Measurements from ENCODE around the gene G0S2. TPM values are rescaled to one million over a fixed set of nuclear protein-coding genes. Genes with fewer than 3 reads are reported as not detected.

The G0S2 gene
- total RNA-seq, 2 experiments from 2014 or later: 4.9 to 5.7 TPM

DNA sequence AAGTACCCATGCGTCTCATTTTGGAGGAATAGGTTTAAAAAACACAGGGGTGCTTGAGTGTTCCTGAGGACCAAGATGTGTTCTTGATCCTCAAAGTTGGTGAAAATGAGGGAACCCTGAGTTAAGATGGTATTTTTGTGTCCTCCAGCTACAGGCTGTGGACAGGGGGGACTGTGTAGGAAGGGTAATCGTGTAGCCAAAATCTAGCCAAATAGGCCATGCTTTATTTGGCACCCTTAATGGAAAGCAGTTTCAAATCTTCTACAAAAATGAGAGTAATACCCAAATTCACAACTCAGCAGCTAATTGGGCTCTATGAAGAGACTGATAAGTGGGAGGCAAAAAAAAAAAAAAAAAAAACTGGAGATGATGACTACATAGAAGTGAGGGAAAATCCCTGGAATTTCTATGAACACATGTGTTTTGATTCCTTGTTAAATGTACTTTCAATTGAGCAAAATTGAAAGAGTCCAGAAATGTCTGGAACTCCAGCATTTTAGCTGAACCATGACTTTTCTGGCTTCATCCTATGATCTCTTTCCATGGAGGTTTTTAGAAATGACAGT, 29.9 kb downstream of the G0S2 start:
- no peaks in the 10 kb centered on the region for H3K9me3 Mint-ChIP-seq
- H3K27me3 Mint-ChIP-seq: no peaks in the 10 kb centered on the region
- H3K36me3 Mint-ChIP-seq (ENCODE audit: low read depth): no peaks in the 10 kb centered on the region
- H3K27ac Mint-ChIP-seq: peak overlapping the region; percentile 36
- peaks cover 38% of the 10 kb centered on the region for H3K4me1 Mint-ChIP-seq (ENCODE audit: low read depth)
- DNase-seq (no peak), ATAC-seq (no peak)
- intact Hi-C loops (cut with micrococcal nuclease): loop anchor here (5.0 kb wide), 1 partner anchor 42 kb away; no protein-coding TSS in a partner anchor
- POLR2A ChIA-PET: no interaction called here
- TF ChIP-seq, protein P1, sequence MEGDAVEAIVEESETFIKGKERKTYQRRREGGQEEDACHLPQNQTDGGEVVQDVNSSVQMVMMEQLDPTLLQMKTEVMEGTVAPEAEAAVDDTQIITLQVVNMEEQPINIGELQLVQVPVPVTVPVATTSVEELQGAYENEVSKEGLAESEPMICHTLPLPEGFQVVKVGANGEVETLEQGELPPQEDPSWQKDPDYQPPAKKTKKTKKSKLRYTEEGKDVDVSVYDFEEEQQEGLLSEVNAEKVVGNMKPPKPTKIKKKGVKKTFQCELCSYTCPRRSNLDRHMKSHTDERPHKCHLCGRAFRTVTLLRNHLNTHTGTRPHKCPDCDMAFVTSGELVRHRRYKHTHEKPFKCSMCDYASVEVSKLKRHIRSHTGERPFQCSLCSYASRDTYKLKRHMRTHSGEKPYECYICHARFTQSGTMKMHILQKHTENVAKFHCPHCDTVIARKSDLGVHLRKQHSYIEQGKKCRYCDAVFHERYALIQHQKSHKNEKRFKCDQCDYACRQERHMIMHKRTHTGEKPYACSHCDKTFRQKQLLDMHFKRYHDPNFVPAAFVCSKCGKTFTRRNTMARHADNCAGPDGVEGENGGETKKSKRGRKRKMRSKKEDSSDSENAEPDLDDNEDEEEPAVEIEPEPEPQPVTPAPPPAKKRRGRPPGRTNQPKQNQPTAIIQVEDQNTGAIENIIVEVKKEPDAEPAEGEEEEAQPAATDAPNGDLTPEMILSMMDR (IDR thresholded peaks at IDR 0.05): no peak
- H3K4me3 Mint-ChIP-seq: no peak overlapping the region
- CTCF ChIA-PET: interaction anchor here (0.7 to 4.6 kb wide), 2 partner anchors 12 to 1273 kb away, joined by 3 to 29 read pairs; no protein-coding TSS in a partner anchor

DNA sequence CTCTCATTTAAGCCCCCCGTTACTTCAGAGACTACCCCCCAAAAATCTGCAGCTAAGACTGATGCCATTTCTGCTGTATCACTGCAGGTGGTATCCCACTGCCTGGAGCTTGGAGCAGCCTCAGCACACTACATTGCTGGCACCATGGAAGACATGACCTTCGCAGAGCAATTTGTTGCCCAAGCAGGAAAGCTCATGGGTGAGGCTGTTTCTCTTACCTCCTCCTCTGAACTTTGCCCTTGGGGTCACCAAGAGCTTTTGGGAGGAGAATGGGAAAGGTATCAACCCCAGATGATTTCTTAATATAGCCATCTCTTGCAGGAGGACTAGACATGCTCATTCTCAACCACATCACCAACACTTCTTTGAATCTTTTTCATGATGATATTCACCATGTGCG, 31.4 kb downstream of the G0S2 start:
- no peak for DNase-seq
- Mint-ChIP-seq H3K27ac (no peak overlapping the region), H3K4me3 (no peak overlapping the region), H3K36me3 (ENCODE audit: low read depth) (no peaks in the 10 kb centered on the region), H3K9me3 (no peaks in the 10 kb centered on the region), H3K27me3 (no peaks in the 10 kb centered on the region), H3K4me1 (ENCODE audit: low read depth) (peaks cover 45% of the 10 kb centered on the region)
- ATAC-seq: no peak
- intact Hi-C loops (cut with micrococcal nuclease): loop anchor here (5.0 kb wide), 1 partner anchor 41 kb away; no protein-coding TSS in a partner anchor
- TF ChIP-seq, protein P1 (IDR thresholded peaks at IDR 0.05): no peak
- ChIA-PET CTCF (interaction anchor here (1.0 to 4.6 kb wide), 5 partner anchors 13 to 41 kb away, joined by 3 to 29 read pairs (median 4); no protein-coding TSS in a partner anchor), POLR2A (interaction anchor here (0.7 kb wide), 1 partner anchor 27 kb away, joined by 3 read pairs; no protein-coding TSS in a partner anchor)

DNA sequence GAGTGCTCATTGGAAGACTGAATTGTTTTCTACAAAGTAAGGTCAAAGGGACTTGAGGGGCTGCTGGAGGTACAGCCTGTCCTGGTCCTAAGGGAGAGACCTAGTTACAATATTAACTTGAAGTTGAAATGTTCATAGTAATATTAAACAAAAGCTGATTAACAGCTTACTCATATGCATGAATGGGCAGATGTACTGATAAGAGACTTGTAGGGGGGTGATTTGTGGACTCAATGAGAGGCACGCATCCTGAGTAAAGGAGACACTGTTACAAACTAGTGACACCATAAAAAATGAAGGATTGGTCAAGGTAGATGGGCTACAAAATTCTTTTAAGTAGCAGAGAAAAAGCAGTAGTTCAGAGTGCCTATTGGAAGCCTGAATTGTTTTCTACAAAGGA, 32.1 kb downstream of the G0S2 start:
- CTCF ChIA-PET: interaction anchor here (0.7 to 1.3 kb wide), 5 partner anchors 14 to 500 kb away, joined by 3 to 6 read pairs (median 3); no protein-coding TSS in a partner anchor
- peaks cover 44% of the 10 kb centered on the region for H3K4me1 Mint-ChIP-seq (ENCODE audit: low read depth)
- DNase-seq: no peak
- no peak overlapping the region for H3K27ac Mint-ChIP-seq
- no peak for ATAC-seq
- intact Hi-C loops (cut with micrococcal nuclease): loop anchor here (5.0 kb wide), 1 partner anchor 40 kb away; no protein-coding TSS in a partner anchor
- no peak overlapping the region for H3K4me3 Mint-ChIP-seq
- TF ChIP-seq, protein P1 (IDR thresholded peaks at IDR 0.05): no peak
- H3K27me3 Mint-ChIP-seq: no peaks in the 10 kb centered on the region
- POLR2A ChIA-PET: interaction anchor here (0.6 to 0.7 kb wide), 2 partner anchors 17 to 77 kb away, joined by 3 read pairs; partner anchors contain the start of gene C1orf74
- H3K9me3 Mint-ChIP-seq: no peaks in the 10 kb centered on the region
- no peaks in the 10 kb centered on the region for H3K36me3 Mint-ChIP-seq (ENCODE audit: low read depth)

DNA sequence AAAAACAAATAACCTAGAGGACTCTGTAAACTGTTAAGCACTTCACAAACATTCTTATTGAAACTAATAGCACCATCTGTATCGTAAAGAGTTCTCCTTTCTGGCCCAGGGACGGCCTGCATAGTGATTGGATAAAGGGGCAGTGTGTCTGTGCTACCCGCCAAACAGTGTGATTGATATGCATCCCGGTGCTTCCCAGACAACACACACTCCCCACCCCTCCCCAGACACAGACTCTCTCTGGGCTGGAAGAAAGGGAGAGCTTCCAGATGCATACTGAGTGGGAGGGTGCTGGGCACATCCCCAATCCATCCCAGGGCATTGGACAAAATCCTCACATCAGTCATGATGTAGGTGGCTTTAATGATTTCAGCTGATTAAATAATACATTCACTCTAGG, 33.1 kb downstream of the G0S2 start:
- ATAC-seq (no peak), DNase-seq (no peak)
- ChIA-PET CTCF (interaction anchor here (1.0 kb wide), 1 partner anchor 12 kb away, joined by 3 read pairs; no protein-coding TSS in a partner anchor), POLR2A (no interaction called here)
- TF ChIP-seq, protein P1 (IDR thresholded peaks at IDR 0.05): no peak
- intact Hi-C loops (cut with micrococcal nuclease): loop anchor here (5.0 kb wide), 1 partner anchor 39 kb away; no protein-coding TSS in a partner anchor
- Mint-ChIP-seq H3K36me3 (ENCODE audit: low read depth) (no peaks in the 10 kb centered on the region), H3K4me3 (no peak overlapping the region), H3K27me3 (no peaks in the 10 kb centered on the region), H3K9me3 (no peaks in the 10 kb centered on the region), H3K4me1 (ENCODE audit: low read depth) (peaks cover 44% of the 10 kb centered on the region), H3K27ac (no peak overlapping the region)

DNA sequence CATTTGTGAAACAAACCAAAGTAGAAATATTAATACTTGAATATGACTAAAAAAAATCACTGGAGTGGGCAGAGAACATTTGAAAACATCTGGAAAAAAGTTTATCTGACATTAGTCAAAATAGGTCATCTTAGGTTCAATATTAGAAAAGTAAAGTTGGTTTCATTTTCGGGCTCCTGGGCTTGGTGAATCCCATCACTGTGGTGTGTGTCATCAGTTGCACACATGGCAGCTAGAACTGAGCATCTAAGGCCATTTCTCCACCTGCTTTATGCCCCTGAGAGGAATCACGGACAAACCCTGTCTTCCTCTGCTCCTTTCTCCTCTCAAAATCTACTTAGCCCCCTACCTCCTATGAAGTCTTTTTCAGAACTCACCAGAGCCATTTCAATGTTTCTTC, 34.9 kb downstream of the G0S2 start:
- peak; percentile 74 for ATAC-seq
- Mint-ChIP-seq H3K27me3 (no peaks in the 10 kb centered on the region), H3K4me3 (no peak overlapping the region), H3K36me3 (ENCODE audit: low read depth) (no peaks in the 10 kb centered on the region), H3K27ac (peak overlapping the region; percentile 47), H3K9me3 (no peaks in the 10 kb centered on the region), H3K4me1 (ENCODE audit: low read depth) (peaks cover 35% of the 10 kb centered on the region)
- peak; percentile 27 for DNase-seq
- TF ChIP-seq, protein P1 (IDR thresholded peaks at IDR 0.05): no peak
- CTCF ChIA-PET: no interaction called here
- POLR2A ChIA-PET: interaction anchor here (1.5 kb wide), 1 partner anchor 27 kb away, joined by 5 read pairs; no protein-coding TSS in a partner anchor
- intact Hi-C loops (cut with micrococcal nuclease): no loop called here
